OCI-M2 (cell line): ENCODE data around the gene TRMT10A.

Experiments used
- DNase-seq: peaks from one replicate; lab custom pipeline; 2025; ENCODE audit not compliant: unreplicated experiment; lab: John Stamatoyannopoulos, UW

The TRMT10A gene

GRCh38 chr4:99563310-99564186 lies at the start of gene TRMT10A:
TRMT10A (minus strand) TSS chr4:99564039; CDS start chr4:99559338, 4,701 bp downstream.
- DNase-seq: peak; percentile 83

GRCh38 chr4:99612704-99613103 lies 48.9 kb upstream of the TRMT10A start:
- DNase-seq: no peak

- DNase-seq: no peak
Measured at GRCh38 chr4:99612281-99612680, 48.4 kb upstream of the TRMT10A start.

GRCh38 chr4:99610605-99611175 lies 46.9 kb upstream of the TRMT10A start:
- DNase-seq: no peak

GRCh38 chr4:99608417-99608816 lies 44.6 kb upstream of the TRMT10A start:
- DNase-seq: no peak

GRCh38 chr4:99606716-99607115 lies 42.9 kb upstream of the TRMT10A start:
- DNase-seq: no peak

GRCh38 chr4:99594818-99595217 lies 31.0 kb upstream of the TRMT10A start:
- DNase-seq: no peak

GRCh38 chr4:99593781-99594641 lies 30.2 kb upstream of the TRMT10A start:
- DNase-seq: no peak

GRCh38 chr4:99591757-99592156 lies 27.9 kb upstream of the TRMT10A start:
- no peak for DNase-seq

- no peak for DNase-seq
Measured at GRCh38 chr4:99587803-99588202, 24.0 kb upstream of the TRMT10A start.

- no peak for DNase-seq
Measured at GRCh38 chr4:99587309-99587708, 23.5 kb upstream of the TRMT10A start.

- no peak for DNase-seq
Measured at GRCh38 chr4:99586797-99587196, 23.0 kb upstream of the TRMT10A start.

- DNase-seq: no peak
Measured at GRCh38 chr4:99586322-99586721, 22.5 kb upstream of the TRMT10A start.

- no peak for DNase-seq
Measured at GRCh38 chr4:99585516-99585915, 21.7 kb upstream of the TRMT10A start.

GRCh38 chr4:99578714-99579113 lies 14.9 kb upstream of the TRMT10A start:
- DNase-seq: no peak

- DNase-seq: no peak
Measured at GRCh38 chr4:99574530-99575324, 10.9 kb upstream of the TRMT10A start, which contains the start of gene MTTP. MTTP (plus strand) TSS chr4:99574824; CDS start chr4:99574910, 86 bp downstream.

- DNase-seq: no peak
Measured at GRCh38 chr4:99573735-99574368, 10.0 kb upstream of the TRMT10A start.

- DNase-seq: no peak
Measured at GRCh38 chr4:99572527-99573240, 8.8 kb upstream of the TRMT10A start.

- DNase-seq: no peak
Measured at GRCh38 chr4:99571883-99572282, 8.0 kb upstream of the TRMT10A start.

GRCh38 chr4:99564921-99565320 lies 1.1 kb upstream of the TRMT10A start:
- no peak for DNase-seq
